PC-3 (cell line): ENCODE results near the gene LMNA. TPM values are rescaled to one million over a fixed set of nuclear protein-coding genes. Genes with fewer than 3 reads are reported as not detected.

Experiments
- ATAC-seq: fragments of 200-7000 bp; cut with Tn5 transposase; 2 replicates; pipeline ENCODE4 v1.9.1; 2020; ENCODE audit warnings: mild to moderate bottlenecking, moderate library complexity
- BruUV-seq: library from RNA; stranded (reverse); fragments of 400-500 nt; replicated peaks from 2 replicates; lab custom pipeline; 2021; lab: Mats Ljungman, UMichigan
- CTCF ChIA-PET: fragments of 300-600 bp; sonication (Branson Sonifier 250); formaldehyde crosslinking; loops from one replicate; lab custom pipeline; 2022; ENCODE audit warnings: antibody characterized with exemption; lab: Charles Lee
- POLR2A ChIA-PET: fragments of 300-600 bp; sonication (Branson Sonifier 250); formaldehyde crosslinking; loops from one replicate; lab custom pipeline; 2022; ENCODE audit warnings: antibody characterized with exemption; ENCODE audit not compliant: unreplicated experiment; lab: Charles Lee
- DNase-seq: peaks from one replicate; pipeline ENCODE4 v3.0.0-alpha.2; 2015
- H2AFZ ChIP-seq: fragments of 300-600 bp; sonication (generic); 2 replicates; pipeline ENCODE4 v1.6.0; 2016; ENCODE audit warnings: antibody characterized with exemption, low read length
- H3F3A ChIP-seq: fragments of 300-600 bp; sonication (generic); one replicate; pipeline ENCODE4 v1.6.0; 2017; ENCODE audit warnings: antibody characterized with exemption, low read length, control low read depth, mild to moderate bottlenecking; ENCODE audit not compliant: unreplicated experiment
- H3K27ac ChIP-seq: fragments of 300-600 bp; sonication (generic); 2 replicates; pipeline ENCODE4 v1.5.1; 2016; ENCODE audit warnings: mild to moderate bottlenecking, low read length
- H3K27me3 ChIP-seq: fragments of 300-600 bp; sonication (generic); 2 replicates; pipeline ENCODE4 v1.6.1; 2016; ENCODE audit warnings: low read length, mixed read lengths
- H3K36me3 ChIP-seq: fragments of 300-600 bp; sonication (generic); 2 replicates; pipeline ENCODE4 v1.6.1; 2016; ENCODE audit warnings: low read depth, mixed run types, low read length, mixed read lengths
- H3K4me1 ChIP-seq: fragments of 300-600 bp; sonication (generic); 2 replicates; pipeline ENCODE4 v1.5.1; 2016; ENCODE audit warnings: low read length; ENCODE audit not compliant: insufficient read depth
- H3K4me2 ChIP-seq: fragments of 300-600 bp; sonication (generic); 2 replicates; pipeline ENCODE4 v1.6.0; 2016; ENCODE audit warnings: low read length
- H3K4me3 ChIP-seq: fragments of 300-600 bp; sonication (generic); 2 replicates; pipeline ENCODE4 v1.5.1; 2016; ENCODE audit warnings: mild to moderate bottlenecking, low read length, mixed read lengths
- H3K79me2 ChIP-seq: fragments of 300-600 bp; sonication (generic); 2 replicates; pipeline ENCODE4 v1.6.1; 2017; ENCODE audit warnings: low read length, mixed read lengths
- H3K9ac ChIP-seq: fragments of 300-600 bp; sonication (generic); 2 replicates; pipeline ENCODE4 v1.6.0; 2016; ENCODE audit warnings: mild to moderate bottlenecking, low read length
- H3K9me2 ChIP-seq: fragments of 300-600 bp; sonication (generic); replicated peaks from 2 replicates; pipeline ENCODE4 v1.6.1; 2016; ENCODE audit warnings: mixed run types, low read length, mixed read lengths
- H3K9me3 ChIP-seq: fragments of 300-600 bp; sonication (generic); 2 replicates; pipeline ENCODE4 v1.6.1; 2016; ENCODE audit warnings: low read length, mixed read lengths
- H4K20me1 ChIP-seq: fragments of 300-600 bp; sonication (generic); 2 replicates; pipeline ENCODE4 v1.6.1; 2016; ENCODE audit warnings: low read length, mixed read lengths
- CTCF ChIP-seq: fragments of 300-600 bp; sonication (generic); conservative IDR thresholded peaks from 2 replicates; pipeline ENCODE4 v1.5.1; 2017; ENCODE audit warnings: antibody characterized with exemption, low read depth, mild to moderate bottlenecking, low read length
- EZH2 ChIP-seq: fragments of 300-600 bp; sonication (generic); IDR thresholded peaks from one replicate; pipeline ENCODE4 v1.6.1; 2017; ENCODE audit warnings: antibody characterized with exemption, mild to moderate bottlenecking, low read length; ENCODE audit not compliant: unreplicated experiment
- EZH2phosphoT487 ChIP-seq: fragments of 300-600 bp; sonication (generic); IDR thresholded peaks from 2 replicates; pipeline ENCODE4 v1.6.1; 2018; ENCODE audit warnings: mild to moderate bottlenecking, antibody characterized with exemption, low read length, borderline replicate concordance
- intact Hi-C: fragments of 100-400 bp; cut with micrococcal nuclease; formaldehyde crosslinking; loops from 2 replicates; pipeline ENCODE4 v1.9.0; 2023
- total RNA-seq: library from RNA; depleted of rRNA; stranded (reverse); fragments of >200 nt; gene quantifications from 2 replicates; pipeline ENCODE4 v1.2.3, GENCODE V29; 2014

The LMNA gene
- total RNA-seq, 1 experiment from 2014 or later = 864 TPM

GRCh38 chr1:156108664-156109241 lies 5.8 kb upstream of the LMNA start:
- intact Hi-C loops = no loop called here
- peaks cover 59% of the 10 kb centered on the region for H3K4me1 ChIP-seq
- H3K9me3 ChIP-seq = no peaks in the 10 kb centered on the region
- TF ChIP-seq EZH2 (no peak), EZH2phosphoT487 (no peak), CTCF (no peak)
- H4K20me1 ChIP-seq = no peaks in the 10 kb centered on the region
- H3K9me2 ChIP-seq = no peaks in the 10 kb centered on the region
- H3K79me2 ChIP-seq = no peaks in the 10 kb centered on the region
- CTCF ChIA-PET = no interaction called here
- no peaks in the 10 kb centered on the region for H3K27me3 ChIP-seq
- no peak overlapping the region for H3K4me3 ChIP-seq
- BruUV-seq = no TSS peak
- H3F3A ChIP-seq = no peaks in the 10 kb centered on the region
- no peaks in the 10 kb centered on the region for H3K36me3 ChIP-seq
- H2AFZ ChIP-seq = no peak overlapping the region
- H3K27ac ChIP-seq = no peak overlapping the region
- no peak overlapping the region for H3K9ac ChIP-seq
- no peak overlapping the region for H3K4me2 ChIP-seq
- no peak for ATAC-seq
- DNase-seq = no peak
- POLR2A ChIA-PET = no interaction called here

GRCh38 chr1:156110252-156110651 lies 4.3 kb upstream of the LMNA start:
- H3F3A ChIP-seq = no peaks in the 10 kb centered on the region
- H3K36me3 ChIP-seq = no peaks in the 10 kb centered on the region
- ATAC-seq = no peak
- H3K9ac ChIP-seq = no peak overlapping the region
- H3K9me2 ChIP-seq = no peaks in the 10 kb centered on the region
- H3K27ac ChIP-seq = no peak overlapping the region
- TF ChIP-seq CTCF = no peak
- no peak for TF ChIP-seq EZH2
- no peak for TF ChIP-seq EZH2phosphoT487
- H3K79me2 ChIP-seq = peaks cover 8% of the 10 kb centered on the region
- DNase-seq = no peak
- no peaks in the 10 kb centered on the region for H3K27me3 ChIP-seq
- no peak overlapping the region for H3K4me2 ChIP-seq
- no peak overlapping the region for H3K4me3 ChIP-seq
- ChIA-PET CTCF (no interaction called here), POLR2A (no interaction called here)
- H4K20me1 ChIP-seq = peaks cover 6% of the 10 kb centered on the region
- no TSS peak for BruUV-seq
- peaks cover 49% of the 10 kb centered on the region for H3K4me1 ChIP-seq
- H2AFZ ChIP-seq = no peak overlapping the region
- intact Hi-C loops = no loop called here
- no peaks in the 10 kb centered on the region for H3K9me3 ChIP-seq

GRCh38 chr1:156111355-156111962 lies 3.1 kb upstream of the LMNA start:
- Histone ChIP-seq H3F3A (no peaks in the 10 kb centered on the region), H3K9me3 (no peaks in the 10 kb centered on the region), H3K9me2 (no peaks in the 10 kb centered on the region), H2AFZ (no peak overlapping the region), H3K27ac (no peak overlapping the region), H3K4me3 (no peak overlapping the region), H3K4me1 (peaks cover 39% of the 10 kb centered on the region), H3K27me3 (no peaks in the 10 kb centered on the region), H3K79me2 (peaks cover 20% of the 10 kb centered on the region), H3K9ac (no peak overlapping the region), H4K20me1 (peaks cover 17% of the 10 kb centered on the region), H3K36me3 (peaks cover 2% of the 10 kb centered on the region; the same call in 1 of the 2 replicates), H3K4me2 (no peak overlapping the region)
- BruUV-seq = no TSS peak
- ChIA-PET CTCF (no interaction called here), POLR2A (interaction anchor here (1.2 kb wide), 1 partner anchor 15 kb away, joined by 8 read pairs; no protein-coding TSS in a partner anchor)
- DNase-seq (no peak), ATAC-seq (no peak)
- TF ChIP-seq EZH2 (no peak), EZH2phosphoT487 (no peak), CTCF (no peak)
- intact Hi-C loops = no loop called here
